ENCODE measurements around the gene ARID4A. TPM values are rescaled to one million over a fixed set of nuclear protein-coding genes. Genes with fewer than 3 reads are reported as not detected.
A peak's percentile ranks its signal among the peaks of the same experiment; 100 is the strongest.

ARID4A gene
- total RNA-seq, 8 experiments from 2014 or later: 7.2 to 23.6 (median 20.9) TPM

DNA sequence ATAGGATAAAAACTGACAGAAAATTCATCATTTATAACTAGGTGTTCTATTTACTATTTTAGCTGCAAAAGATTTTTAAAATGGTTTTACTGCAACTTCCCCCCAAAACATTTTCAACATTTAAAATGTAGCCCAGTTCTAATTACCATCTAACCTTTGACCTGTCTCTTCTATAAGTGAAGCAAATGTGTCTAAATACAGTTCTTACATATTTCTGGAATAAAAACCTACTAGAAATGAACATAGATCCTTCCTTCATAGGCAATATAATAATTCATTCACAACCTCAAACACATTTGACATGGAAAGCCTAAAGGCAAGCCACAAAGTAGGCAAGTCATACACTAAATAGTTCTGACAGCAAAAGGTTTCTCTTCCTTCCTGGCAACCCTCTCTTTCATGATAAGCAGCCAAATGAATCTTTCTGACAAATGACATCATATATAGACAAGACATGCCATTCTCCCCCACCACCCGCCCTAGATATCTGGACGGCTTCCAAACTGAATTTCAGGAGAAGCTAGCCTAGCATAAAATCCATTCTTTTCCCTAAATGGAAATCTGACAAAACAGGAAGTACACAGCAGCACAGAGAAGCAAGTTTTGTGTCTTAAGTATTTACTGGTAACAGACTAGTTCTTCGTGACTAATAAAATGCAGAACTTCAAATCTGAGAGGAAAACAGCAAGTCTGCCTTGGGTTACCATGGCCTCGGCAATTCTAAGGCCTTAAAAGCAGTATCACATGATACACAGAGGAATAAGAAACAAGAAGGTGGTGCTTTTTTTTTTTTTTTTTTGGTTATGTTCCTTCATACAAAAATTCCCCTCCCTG lies 17.2 kb upstream of the ARID4A start:
- Histone ChIP-seq H3K4me1 (replicated peaks in 1 of 2) (peaks cover 0 to 9% of the 10 kb centered on the region in 2 donors), H3K27ac (peak overlapping the region in 1 of 2 donors; percentile 40), H3K4me3 (no peak overlapping the region)
- peak; percentile 48 to 96 (median 86) for ATAC-seq (replicated peaks in 6 of 8)
- 0 to 100% (median 66%) methylated on average over 1 to 4 of the region's 4 CpGs for WGBS, 10 experiments
- in situ Hi-C loops (cut with MboI; ENCODE audit: low pct_unique_long_range_greater_than_20kb in 2 of 9, low sequenced_read_pairs in 9 of 9, unreplicated experiment in 9 of 9): no loop called here

DNA sequence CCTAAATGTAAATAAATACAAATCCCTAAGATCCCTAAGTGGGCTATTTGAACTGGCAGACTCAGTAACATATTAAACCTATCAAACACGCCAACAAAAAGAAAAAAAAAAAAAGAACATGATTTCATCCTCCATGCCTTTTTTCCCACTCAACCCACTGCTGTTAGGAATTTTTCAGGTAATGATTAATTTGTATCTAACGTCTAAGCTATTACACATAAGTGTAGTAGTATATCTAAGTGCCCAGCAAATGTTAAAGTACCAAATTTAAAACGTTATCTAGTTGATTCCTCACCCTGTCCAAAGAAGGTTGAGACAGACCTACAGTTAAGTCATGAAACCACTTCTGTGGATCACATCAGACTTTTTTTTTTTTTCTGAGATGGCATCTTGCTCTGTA lies 16.4 kb upstream of the ARID4A start:
- no peak overlapping the region for H3K27ac ChIP-seq

DNA sequence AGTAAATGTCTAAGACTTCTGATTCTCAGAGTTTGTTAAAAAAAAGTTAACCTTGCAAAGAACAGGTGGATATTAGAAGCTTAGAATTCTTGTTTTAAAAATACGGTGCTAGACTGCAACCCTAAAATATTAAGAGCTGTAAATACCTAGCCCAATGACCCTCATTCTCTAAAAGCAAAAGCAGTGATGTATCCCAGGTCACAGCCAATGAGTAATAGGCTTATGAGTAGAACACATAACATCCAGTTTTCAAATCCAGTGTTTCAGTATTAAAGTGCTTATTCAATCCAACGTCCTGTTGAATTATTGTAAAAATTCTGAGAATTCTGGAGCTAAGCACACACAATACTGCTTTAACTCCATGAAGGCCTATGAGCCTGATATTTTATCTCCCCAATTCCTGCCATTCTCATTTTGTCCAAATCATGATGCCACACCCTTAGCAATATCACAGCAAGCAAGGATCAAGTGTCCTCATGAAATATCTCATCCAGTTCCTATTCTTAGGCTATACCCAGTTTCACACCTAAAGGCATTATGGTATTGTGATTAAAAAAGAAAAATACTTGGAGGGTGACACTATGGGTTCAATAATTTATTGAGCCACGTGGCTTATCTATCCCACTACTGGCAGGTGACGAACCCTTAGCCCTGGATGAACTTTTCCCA lies 15.3 kb upstream of the ARID4A start:
- no peak for ATAC-seq (replicated peaks in 6 of 8)
- H3K4me3 ChIP-seq: no peak overlapping the region
- in situ Hi-C loops (cut with MboI; ENCODE audit: low pct_unique_long_range_greater_than_20kb in 2 of 9, low sequenced_read_pairs in 9 of 9, unreplicated experiment in 9 of 9): no loop called here
- WGBS, 10 experiments: 65 to 100% (median 93%) methylated on average over 2 to 4 of the region's 4 CpGs; no CpG with 5 or more reads in 1 of the 10 experiments
- peaks cover 0 to 9% of the 10 kb centered on the region in 2 donors for H3K4me1 ChIP-seq (replicated peaks in 1 of 2)
- no peak overlapping the region for H3K27ac ChIP-seq

More for the DNA sequence above, 16.4 kb upstream of the ARID4A start:
- WGBS, 10 experiments: 50 to 100% (median 89%) methylated on average over 1 to 3 of the region's 3 CpGs
- in situ Hi-C loops (cut with MboI; ENCODE audit: low pct_unique_long_range_greater_than_20kb in 2 of 9, low sequenced_read_pairs in 9 of 9, unreplicated experiment in 9 of 9): no loop called here
- Histone ChIP-seq H3K4me1 (replicated peaks in 1 of 2) (peaks cover 0 to 9% of the 10 kb centered on the region in 2 donors), H3K4me3 (no peak overlapping the region)
- ATAC-seq (replicated peaks in 6 of 8): no peak

DNA sequence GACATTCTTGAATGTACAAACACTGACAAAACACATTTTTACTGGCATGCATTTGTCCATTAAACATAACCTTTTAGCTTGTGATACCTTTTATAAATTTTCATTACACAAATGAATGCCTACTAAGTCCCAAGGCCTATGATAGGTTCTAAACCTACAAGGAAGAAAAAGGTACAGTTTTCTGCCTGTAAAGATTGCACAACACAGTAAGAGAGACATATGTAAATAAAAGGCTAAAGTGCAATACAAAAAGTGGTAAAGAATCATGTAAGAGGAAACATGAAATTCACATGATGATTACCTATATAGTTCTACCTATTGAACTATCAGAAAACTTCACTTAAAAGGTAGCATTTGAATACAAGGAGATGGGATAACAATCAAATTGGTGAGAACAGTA lies 14.6 kb upstream of the ARID4A start:
- ATAC-seq (replicated peaks in 6 of 8): no peak
- Histone ChIP-seq H3K4me3 (no peak overlapping the region), H3K27ac (no peak overlapping the region), H3K4me1 (replicated peaks in 1 of 2) (peaks cover 0 to 9% of the 10 kb centered on the region in 2 donors)
- in situ Hi-C loops (cut with MboI; ENCODE audit: low pct_unique_long_range_greater_than_20kb in 2 of 9, low sequenced_read_pairs in 9 of 9, unreplicated experiment in 9 of 9): no loop called here

DNA sequence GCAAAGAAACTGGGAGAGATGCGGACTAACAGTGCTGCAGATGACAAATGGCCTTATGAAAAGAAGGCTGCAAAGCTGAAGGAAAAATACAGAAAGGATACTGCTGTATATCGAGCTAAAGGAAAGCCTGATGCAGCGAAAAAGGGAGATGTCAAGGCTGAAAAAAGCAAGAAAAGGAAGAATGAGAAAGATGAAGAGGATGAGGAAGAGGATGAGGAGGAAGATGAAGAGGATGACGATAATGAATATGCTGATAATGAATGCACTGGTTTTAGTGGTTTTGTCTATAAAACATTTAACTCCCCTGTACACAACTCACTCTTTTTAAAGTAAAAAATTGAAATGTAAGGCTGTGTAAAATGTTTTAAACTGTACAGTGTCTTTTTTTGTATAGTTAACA lies 13.2 kb upstream of the ARID4A start:
- no peak overlapping the region for H3K4me3 ChIP-seq
- in situ Hi-C loops (cut with MboI; ENCODE audit: low pct_unique_long_range_greater_than_20kb in 2 of 9, low sequenced_read_pairs in 9 of 9, unreplicated experiment in 9 of 9): no loop called here
- peaks cover 0 to 9% of the 10 kb centered on the region in 2 donors for H3K4me1 ChIP-seq (replicated peaks in 1 of 2)
- H3K27ac ChIP-seq: no peak overlapping the region
- ATAC-seq (replicated peaks in 6 of 8): no peak
- 93 to 100% (median 98%) methylated on average over 3 to 4 of the region's 4 CpGs for WGBS, 10 experiments

DNA sequence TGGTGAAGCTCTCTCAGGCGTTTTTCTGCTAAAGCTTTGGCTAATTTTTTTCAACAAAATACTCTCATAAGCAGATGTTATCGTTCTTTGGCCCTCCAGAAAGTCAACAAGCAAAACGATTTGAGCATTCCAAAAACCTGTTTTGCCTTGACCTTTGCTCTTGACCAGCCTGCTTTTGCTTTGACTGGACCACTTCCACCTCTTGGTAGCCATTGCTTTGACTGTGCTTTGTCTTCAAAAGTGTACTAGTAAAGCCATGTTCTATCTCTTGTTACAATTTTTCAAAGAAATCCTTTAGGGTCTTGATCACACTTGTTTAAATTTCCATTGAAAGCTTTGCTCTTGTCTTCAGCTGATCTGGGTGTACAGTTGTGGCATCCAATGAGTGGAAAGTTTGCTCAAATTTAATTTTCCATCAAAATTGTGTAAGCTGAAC lies 10.7 kb upstream of the ARID4A start:
- WGBS, 10 experiments: 60 to 100% (median 85%) methylated on average over 1 to 3 of the region's 3 CpGs
- no peak overlapping the region for H3K4me3 ChIP-seq
- in situ Hi-C loops (cut with MboI; ENCODE audit: low pct_unique_long_range_greater_than_20kb in 2 of 9, low sequenced_read_pairs in 9 of 9, unreplicated experiment in 9 of 9): no loop called here
- ATAC-seq (replicated peaks in 6 of 8): no peak
- no peak overlapping the region for H3K27ac ChIP-seq
- no peaks in the 10 kb centered on the region for H3K4me1 ChIP-seq (replicated peaks in 1 of 2)

DNA sequence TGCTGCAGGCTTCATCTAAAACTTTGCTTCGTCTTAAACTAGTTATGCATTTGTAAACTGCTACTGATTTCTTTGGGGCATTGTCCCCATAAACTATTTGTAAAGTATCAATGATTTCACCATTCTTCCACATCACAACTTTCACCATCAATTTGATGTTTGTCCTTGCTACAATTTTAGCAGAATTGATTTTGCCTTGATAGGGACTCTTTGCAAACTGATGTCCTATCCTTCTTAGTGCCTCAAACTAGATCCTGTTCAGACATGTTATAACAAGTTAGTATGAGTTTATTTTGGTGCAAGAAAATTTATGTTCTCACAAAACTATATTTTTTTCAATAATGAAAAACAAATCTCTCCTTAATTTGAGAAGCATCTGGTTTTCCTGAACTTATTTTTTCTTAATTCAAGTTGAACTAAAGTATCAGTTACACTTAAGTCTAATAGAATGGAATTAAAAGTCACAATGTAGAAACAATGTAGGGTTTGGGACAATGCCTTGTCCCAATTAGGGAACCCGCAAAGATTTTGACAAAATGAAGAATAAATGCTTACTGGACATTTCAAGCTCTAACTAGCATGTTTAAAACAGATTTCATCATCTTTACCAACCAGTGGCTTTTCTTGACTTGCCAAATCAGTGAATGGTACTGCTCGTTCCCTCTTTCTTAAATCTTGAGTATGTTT lies 10.1 kb upstream of the ARID4A start:
- in situ Hi-C loops (cut with MboI; ENCODE audit: low pct_unique_long_range_greater_than_20kb in 2 of 9, low sequenced_read_pairs in 9 of 9, unreplicated experiment in 9 of 9): no loop called here
- H3K27ac ChIP-seq: no peak overlapping the region
- 0 to 92% (median 67%) methylated on average over 1 to 3 of the region's 3 CpGs for WGBS, 10 experiments
- no peak for ATAC-seq (replicated peaks in 6 of 8)
- H3K4me1 ChIP-seq (replicated peaks in 1 of 2): no peaks in the 10 kb centered on the region
- H3K4me3 ChIP-seq: no peak overlapping the region

DNA sequence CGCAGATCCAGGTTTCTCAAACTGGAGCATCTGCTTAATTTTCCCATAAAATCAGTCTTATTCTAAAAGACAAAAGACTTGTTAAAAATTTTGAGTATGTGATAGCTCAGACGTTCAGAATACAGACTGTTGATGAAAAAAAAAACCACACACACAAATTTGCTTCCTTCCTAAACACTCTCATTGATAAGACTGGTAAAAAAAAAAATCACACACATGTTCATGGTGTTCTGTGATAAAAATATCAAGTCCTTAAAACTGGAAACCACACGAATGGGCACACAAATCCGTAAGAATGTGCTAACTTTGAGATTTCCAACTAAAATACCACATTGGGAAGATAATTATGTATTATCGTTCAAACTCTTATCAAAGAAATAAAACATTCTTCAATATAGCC lies 6.7 kb upstream of the ARID4A start:
- Histone ChIP-seq H3K4me1 (replicated peaks in 1 of 2) (no peaks in the 10 kb centered on the region), H3K4me3 (no peak overlapping the region), H3K27ac (no peak overlapping the region)
- 69 to 100% (median 88%) methylated on average over 1 to 5 of the region's 5 CpGs for WGBS, 10 experiments
- ATAC-seq (replicated peaks in 6 of 8): no peak
- in situ Hi-C loops (cut with MboI; ENCODE audit: low pct_unique_long_range_greater_than_20kb in 2 of 9, low sequenced_read_pairs in 9 of 9, unreplicated experiment in 9 of 9): no loop called here

DNA sequence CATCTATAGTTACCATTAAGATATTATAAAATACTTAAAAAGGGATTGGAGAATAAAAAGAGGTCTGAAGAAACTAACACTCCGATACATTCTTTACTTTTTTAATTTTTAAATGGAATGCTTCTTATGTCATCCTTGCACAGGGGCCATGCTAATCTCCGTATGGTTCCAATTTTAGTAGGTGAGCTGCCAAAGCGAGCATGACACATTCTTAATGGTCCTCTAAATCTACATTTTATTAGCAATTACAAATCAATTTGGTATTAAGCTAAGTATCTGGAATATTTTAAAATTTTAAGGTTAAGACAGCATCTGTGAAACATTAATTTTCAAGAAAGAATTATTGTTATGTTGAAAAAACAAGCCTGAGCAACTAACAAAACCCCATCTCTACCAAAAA lies 6.2 kb upstream of the ARID4A start:
- in situ Hi-C loops (cut with MboI; ENCODE audit: low pct_unique_long_range_greater_than_20kb in 2 of 9, low sequenced_read_pairs in 9 of 9, unreplicated experiment in 9 of 9): no loop called here
- no peaks in the 10 kb centered on the region for H3K4me1 ChIP-seq (replicated peaks in 1 of 2)
- peak in 2 of 8 experiments; percentile 26 to 51 for ATAC-seq (replicated peaks in 6 of 8)
- H3K27ac ChIP-seq: no peak overlapping the region
- WGBS, 10 experiments: 16 to 100% (median 93%) methylated on average over 1 to 3 of the region's 3 CpGs; no CpG with 5 or more reads in 1 of the 10 experiments
- no peak overlapping the region for H3K4me3 ChIP-seq

DNA sequence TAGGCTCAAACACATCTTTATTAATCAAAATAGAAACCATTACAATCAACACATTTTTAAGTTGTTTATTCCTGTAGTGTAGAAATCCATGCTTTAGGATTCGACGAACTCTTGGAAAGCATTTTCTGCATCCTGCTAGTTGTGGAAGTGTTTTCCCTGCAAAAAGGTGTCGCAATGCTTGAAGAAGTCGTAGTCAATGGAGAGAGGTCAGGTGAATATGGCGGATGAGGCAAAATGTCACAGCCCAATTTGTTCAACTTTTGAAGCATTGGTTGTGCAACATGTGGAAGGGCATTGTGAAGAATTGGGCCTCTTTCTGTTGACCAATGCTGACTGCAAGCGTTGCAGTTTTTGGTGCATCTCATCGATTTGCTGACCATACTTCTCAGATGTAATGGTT lies 4.2 kb upstream of the ARID4A start:
- Histone ChIP-seq H3K27ac (no peak overlapping the region), H3K4me1 (replicated peaks in 1 of 2) (no peaks in the 10 kb centered on the region), H3K4me3 (no peak overlapping the region)
- no peak for ATAC-seq (replicated peaks in 6 of 8)
- in situ Hi-C loops (cut with MboI; ENCODE audit: low pct_unique_long_range_greater_than_20kb in 2 of 9, low sequenced_read_pairs in 9 of 9, unreplicated experiment in 9 of 9): no loop called here
- 77 to 100% (median 100%) methylated on average over 1 to 7 of the region's 7 CpGs; no CpG with 5 or more reads in 1 of the 10 experiments for WGBS, 10 experiments

DNA sequence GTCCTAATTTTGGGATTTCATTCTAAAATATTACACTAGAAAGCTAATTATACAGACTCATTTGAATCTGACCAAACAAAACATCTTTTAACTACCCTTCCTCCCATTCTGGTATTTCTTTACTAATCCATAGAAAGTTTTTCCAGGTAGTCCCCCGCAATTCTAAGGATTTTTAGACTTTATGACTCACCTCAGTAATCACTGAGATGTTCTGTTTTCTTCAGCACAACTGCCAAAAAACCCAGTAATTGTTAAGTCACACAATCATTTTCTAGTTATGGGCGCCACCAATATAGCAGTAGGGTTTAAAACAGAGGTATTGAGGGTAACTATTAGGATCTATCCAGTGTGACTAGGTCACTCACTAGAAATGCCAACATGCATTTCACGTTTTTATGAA lies 1.6 kb upstream of the ARID4A start:
- no peak overlapping the region for H3K27ac ChIP-seq
- WGBS, 10 experiments: 0 to 10% (median 0%) methylated on average over 1 to 3 of the region's 3 CpGs
- peaks cover 0 to 3% of the 10 kb centered on the region in 2 donors for H3K4me1 ChIP-seq (replicated peaks in 1 of 2)
- no peak for ATAC-seq (replicated peaks in 6 of 8)
- H3K4me3 ChIP-seq: peak overlapping the region; percentile 79 to 99 (median 90)
- in situ Hi-C loops (cut with MboI; ENCODE audit: low pct_unique_long_range_greater_than_20kb in 2 of 9, low sequenced_read_pairs in 9 of 9, unreplicated experiment in 9 of 9): no loop called here

DNA sequence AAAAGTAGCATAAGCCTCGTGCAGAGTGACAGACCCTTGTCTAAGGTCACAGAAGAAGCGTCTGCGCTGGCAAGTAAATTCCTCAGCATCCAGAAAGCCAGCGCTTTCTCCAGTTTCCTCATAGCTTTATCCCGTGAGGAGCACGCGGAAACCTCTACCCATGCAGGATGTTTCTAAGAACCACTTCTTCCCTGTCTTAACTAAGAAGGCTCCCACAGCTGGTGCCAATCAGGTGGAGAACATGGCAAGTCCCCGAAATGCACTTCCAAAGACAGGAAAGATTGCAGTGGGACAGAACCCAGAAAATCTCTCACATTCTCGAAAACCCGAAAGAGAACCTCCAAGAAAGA lies 968 bp upstream of the ARID4A start:
- in situ Hi-C loops (cut with MboI; ENCODE audit: low pct_unique_long_range_greater_than_20kb in 2 of 9, low sequenced_read_pairs in 9 of 9, unreplicated experiment in 9 of 9): no loop called here
- ATAC-seq (replicated peaks in 6 of 8): no peak
- peak overlapping the region; percentile 98 to 99 for H3K27ac ChIP-seq
- peaks cover 0 to 3% of the 10 kb centered on the region in 2 donors for H3K4me1 ChIP-seq (replicated peaks in 1 of 2)
- peak overlapping the region; percentile 79 to 99 (median 90) for H3K4me3 ChIP-seq
- 0 to 2% (median 0%) methylated on average over 1 to 8 of the region's 10 CpGs for WGBS, 10 experiments

DNA sequence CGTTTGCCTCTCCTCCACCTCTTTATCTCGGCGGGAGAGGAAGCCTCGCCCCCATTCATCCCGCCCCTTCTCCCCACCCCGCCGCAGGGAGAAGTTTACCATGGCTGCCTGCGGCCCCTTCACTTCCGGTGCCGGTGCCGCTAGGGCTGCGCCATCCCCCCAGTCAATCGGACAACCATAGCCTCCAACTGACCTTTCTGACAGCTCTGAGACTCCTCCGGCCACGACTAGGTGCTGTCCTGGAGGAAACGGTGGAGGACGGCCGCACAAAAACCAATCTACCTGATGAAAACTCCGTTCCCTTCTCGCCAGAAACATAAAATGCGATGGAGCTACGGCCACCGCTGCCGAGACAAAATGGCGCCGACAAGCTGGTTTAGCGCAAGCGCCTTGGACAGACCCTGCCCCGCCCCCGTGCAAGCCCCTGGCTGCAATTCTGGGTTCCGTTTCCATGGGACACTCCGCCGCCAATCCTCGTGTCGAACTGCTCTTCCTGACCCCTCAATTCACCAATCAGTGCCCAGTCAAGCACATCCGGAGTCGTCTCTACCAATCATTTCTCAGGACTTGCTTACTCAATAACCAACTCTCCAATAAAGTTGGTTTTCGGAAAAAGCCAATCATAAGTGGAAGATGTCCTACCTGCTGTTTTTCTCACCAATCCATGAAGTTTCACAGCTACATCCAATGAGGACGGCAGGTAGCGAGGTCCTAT lies 436 bp upstream of the ARID4A start:
- peak; percentile 87 to 94 (median 92) for ATAC-seq (replicated peaks in 6 of 8)
- H3K4me3 ChIP-seq: peak overlapping the region; percentile 79 to 99 (median 90)
- in situ Hi-C loops (cut with MboI; ENCODE audit: low pct_unique_long_range_greater_than_20kb in 2 of 9, low sequenced_read_pairs in 9 of 9, unreplicated experiment in 9 of 9): no loop called here
- peaks cover 0 to 3% of the 10 kb centered on the region in 2 donors for H3K4me1 ChIP-seq (replicated peaks in 1 of 2)
- WGBS, 10 experiments: 0 to 2% (median 0%) methylated on average over 3 to 20 of the region's 40 CpGs; no CpG with 5 or more reads in 2 of the 10 experiments
- peak overlapping the region; percentile 98 to 99 for H3K27ac ChIP-seq

Measured in motor neuron (in vitro differentiated cells).